Measurements from ENCODE around the gene PGLYRP1. TPM values are rescaled to one million over a fixed set of nuclear protein-coding genes. Genes with fewer than 3 reads are reported as not detected.

PGLYRP1 gene, protein sequence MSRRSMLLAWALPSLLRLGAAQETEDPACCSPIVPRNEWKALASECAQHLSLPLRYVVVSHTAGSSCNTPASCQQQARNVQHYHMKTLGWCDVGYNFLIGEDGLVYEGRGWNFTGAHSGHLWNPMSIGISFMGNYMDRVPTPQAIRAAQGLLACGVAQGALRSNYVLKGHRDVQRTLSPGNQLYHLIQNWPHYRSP
- not detected in 2 replicates for total RNA-seq

DNA sequence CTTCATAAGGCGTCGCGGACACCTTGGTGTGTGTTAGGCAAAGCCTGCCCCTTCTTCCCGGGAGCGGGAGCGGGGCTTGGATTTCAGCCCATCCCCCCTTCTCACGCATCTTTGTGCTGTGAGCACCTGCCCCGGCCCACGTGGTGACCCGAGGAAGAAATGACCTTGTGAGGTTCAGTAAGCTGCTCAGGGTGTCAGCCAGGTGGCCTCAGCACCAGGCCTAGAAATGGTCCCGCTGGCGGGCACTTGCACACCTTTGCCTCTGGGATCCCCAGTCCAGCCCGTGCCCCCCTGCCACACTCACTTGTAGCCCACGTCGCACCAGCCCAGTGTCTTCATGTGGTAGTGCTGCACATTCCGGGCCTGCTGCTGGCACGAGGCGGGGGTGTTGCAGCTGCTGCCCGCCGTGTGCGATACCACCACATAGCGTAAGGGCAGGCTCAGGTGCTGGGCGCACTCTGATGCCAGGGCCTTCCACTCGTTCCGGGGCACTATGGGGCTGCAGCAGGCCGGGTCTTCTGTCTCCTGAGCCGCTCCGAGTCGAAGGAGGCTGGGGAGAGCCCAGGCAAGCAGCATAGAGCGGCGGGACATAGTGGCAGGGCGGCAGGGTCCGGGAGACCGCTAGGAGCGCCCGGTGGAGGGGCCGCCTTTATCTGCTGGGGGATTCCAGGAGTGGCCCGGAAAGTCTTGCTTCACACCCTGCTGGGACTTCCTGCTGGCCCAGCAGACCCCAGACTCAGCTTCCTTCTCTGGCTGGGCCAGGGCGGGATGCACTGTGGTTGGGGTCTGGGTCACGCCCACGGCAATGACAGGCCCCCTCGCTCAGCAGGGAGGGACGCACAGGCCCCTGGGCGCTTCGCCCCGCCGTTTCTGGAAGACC is at the start of gene PGLYRP1:
Gene PGLYRP1, minus strand, starts transcription at position 623 of the 880 bp plus-strand sequence. Its CDS starts 32 bp downstream, at position 591.

DNA sequence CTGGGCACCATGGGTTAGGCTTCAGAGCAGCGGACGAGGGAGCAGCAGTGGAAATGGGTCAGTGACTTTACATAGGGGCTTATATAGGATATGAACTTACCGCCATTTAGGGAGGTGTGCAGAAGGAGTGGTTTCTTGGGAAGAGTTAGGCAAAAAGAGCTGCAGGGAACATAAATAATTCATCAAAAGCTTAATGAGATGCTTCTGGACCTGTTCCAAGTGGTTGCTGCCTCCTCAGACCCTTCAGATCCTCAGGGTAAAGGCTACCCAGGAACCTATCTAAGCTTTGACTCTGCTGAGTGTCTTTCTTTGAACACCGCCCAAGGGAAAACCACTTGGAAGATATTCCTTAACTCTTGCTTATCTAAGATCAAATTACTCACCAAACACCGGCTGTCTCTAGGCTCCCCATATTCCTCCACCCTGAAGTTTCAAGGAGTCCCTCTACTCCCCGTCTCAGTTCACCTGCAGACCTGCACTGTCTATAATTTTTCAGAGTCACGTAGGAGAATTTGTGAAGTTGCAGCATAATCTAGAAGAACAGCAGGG is 18.2 kb upstream of the PGLYRP1 start, which contains the start of gene IGFL4:
Gene IGFL4, minus strand, starts transcription at position 51 of the 549 bp plus-strand sequence. Its CDS starts 40 bp downstream, at position 11.

DNA sequence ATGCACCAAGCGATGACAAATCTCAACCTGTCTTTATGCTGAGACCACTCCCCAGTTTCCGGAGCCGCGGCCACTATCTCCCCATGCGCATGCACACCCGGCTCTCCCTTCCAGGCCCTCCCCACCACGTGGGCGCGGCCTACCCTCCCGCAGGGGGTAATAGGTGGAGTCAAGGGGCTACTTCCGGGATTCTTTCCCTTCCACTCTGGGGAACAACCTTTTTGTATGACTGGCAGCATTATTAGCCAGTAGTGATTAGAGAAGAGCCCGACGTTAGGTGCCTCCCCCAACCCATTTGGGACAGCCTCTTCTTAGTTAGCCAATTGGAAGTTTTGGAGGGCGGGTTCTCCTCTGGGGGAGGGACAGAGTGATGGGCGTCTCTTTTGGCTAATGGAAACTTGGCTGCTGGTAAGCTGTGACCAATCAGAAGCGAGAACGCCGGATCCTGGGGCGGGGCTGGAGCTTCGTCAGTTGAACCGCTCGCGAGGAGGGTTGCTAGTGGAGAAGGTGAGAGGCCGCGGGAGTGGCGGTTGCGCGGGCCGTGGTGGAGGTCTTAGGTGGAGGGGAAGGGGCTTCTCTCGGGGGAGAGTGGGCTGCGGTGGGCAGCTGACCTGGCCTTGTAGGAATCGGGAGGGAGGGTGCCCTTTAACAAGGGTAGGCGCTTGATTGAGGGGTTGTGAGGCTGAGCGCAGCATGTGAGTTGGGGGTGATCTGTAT is 27.7 kb downstream of the PGLYRP1 start, which contains the start of gene CCDC61:
Gene CCDC61, plus strand, starts transcription at position 470 of the 717 bp plus-strand sequence. CDS start 7,552 bp downstream, outside the sequence.

DNA sequence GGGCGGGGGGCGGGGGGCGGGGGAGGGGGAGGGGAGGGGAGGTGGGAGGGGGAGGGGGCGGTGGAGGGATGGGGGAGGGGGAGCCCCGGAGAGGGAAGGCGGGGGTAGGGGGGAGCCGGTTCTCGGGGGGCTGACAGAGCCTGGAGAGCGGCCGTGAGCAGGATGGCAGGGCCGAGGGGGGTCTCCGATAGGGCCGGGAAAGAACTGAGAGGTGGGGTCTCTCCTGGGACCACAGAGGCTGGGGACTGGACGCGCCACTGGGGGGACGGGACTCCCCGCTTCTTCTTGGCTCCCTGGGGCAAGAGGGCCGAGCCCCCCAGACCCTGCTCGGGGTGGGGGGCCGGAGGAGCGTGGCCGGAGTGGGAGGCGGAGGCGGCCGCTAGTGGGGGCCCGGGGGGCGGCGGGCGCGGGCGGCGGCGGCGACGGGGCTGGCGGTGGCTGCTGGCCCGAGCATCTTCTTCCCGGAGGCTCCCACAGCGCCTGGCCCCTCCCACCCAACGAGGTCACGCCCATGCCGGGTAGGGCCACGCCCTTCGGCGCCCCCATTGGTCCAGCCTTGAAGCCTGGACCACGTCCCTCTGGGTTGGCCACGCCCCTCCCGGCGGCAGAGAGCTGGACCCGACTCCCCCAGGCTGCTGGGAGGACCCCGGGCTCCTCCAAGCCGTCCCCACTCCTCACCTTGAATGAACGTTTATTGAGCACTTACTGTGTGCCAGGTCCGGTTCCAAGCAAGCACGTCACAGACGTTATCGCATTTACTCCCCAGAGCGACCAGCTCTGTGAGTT is 49.1 kb downstream of the PGLYRP1 start, which contains the start of gene NOVA2:
Gene NOVA2, minus strand, starts transcription at position 313 of the 786 bp plus-strand sequence. CDS start 514 bp downstream, outside the sequence.

Other genes starting within 250 kb of the PGLYRP1 start
- 7.9 and 33.5 TPM in 2 replicates for gene DMPK, start 240.6 kb downstream of the PGLYRP1 start, total RNA-seq
- 28.7 and 32.5 TPM in 2 replicates for gene DMWD, start 230.2 kb downstream of the PGLYRP1 start, total RNA-seq
- 0.08 TPM in 1 of 2 replicates, not detected in the other for gene RSPH6A, start 207.7 kb downstream of the PGLYRP1 start, total RNA-seq
- gene SYMPK, start 159.9 kb downstream of the PGLYRP1 start, total RNA-seq = 28.1 and 34.9 TPM in 2 replicates
- 0.13 TPM in 1 of 2 replicates, not detected in the other for gene FOXA3, start 158.7 kb downstream of the PGLYRP1 start, total RNA-seq
- 36.7 and 38.0 TPM in 2 replicates for gene IRF2BP1, start 136.9 kb downstream of the PGLYRP1 start, total RNA-seq
- 1.8 and 6.8 TPM in 2 replicates for gene MYPOP, start 120.4 kb downstream of the PGLYRP1 start, total RNA-seq
- gene NANOS2, start 108.3 kb downstream of the PGLYRP1 start, total RNA-seq = not detected in 2 replicates
- gene NOVA2, start 49.2 kb downstream of the PGLYRP1 start, total RNA-seq = under 0.01 and 0.24 TPM in 2 replicates
- gene CCDC61, start 27.6 kb downstream of the PGLYRP1 start, total RNA-seq = 9.8 and 11.8 TPM in 2 replicates
- gene IGFL4, start 17.9 kb upstream of the PGLYRP1 start, total RNA-seq = not detected in 2 replicates
- gene IGFL3, start 101.6 kb upstream of the PGLYRP1 start, total RNA-seq = 1.9 TPM in 1 of 2 replicates, not detected in the other
- not detected in 2 replicates for gene IGFL2, start 125.2 kb upstream of the PGLYRP1 start, total RNA-seq
- not detected in 2 replicates for gene IGFL1, start 206.7 kb upstream of the PGLYRP1 start, total RNA-seq